Measurements from ENCODE around the gene TXNDC15.

DNA sequence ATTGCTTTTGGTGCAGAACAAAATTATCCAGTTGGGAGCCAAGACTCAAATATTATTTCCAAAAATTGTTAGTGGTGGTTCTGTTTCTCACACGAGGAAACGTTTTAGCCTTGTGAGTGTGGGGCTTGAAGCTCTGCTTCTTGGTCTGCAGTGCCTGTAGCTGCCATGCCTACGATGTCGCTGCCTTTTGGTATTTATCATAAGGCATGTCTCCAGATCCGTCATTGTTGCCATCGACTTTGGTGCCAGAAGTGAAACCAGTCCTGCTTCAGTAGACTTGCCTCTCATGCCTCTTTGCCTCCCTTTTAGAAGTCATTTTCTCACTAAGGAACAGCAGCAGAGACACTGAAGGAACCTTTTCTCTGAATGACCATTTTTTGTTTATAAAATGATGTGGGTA lies 63.9 kb downstream of the TXNDC15 start:
- no peak for TF ChIP-seq POLR2A (IDR thresholded peaks at IDR 0.05)
- TF ChIP-seq, protein P1, sequence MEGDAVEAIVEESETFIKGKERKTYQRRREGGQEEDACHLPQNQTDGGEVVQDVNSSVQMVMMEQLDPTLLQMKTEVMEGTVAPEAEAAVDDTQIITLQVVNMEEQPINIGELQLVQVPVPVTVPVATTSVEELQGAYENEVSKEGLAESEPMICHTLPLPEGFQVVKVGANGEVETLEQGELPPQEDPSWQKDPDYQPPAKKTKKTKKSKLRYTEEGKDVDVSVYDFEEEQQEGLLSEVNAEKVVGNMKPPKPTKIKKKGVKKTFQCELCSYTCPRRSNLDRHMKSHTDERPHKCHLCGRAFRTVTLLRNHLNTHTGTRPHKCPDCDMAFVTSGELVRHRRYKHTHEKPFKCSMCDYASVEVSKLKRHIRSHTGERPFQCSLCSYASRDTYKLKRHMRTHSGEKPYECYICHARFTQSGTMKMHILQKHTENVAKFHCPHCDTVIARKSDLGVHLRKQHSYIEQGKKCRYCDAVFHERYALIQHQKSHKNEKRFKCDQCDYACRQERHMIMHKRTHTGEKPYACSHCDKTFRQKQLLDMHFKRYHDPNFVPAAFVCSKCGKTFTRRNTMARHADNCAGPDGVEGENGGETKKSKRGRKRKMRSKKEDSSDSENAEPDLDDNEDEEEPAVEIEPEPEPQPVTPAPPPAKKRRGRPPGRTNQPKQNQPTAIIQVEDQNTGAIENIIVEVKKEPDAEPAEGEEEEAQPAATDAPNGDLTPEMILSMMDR (IDR thresholded peaks at IDR 0.05), result no peak

All from esophagus squamous epithelium (tissue), 4 donors.